Stimulated activated CD4-positive, alpha-beta T cell treated with anti-CD3 and anti-CD28 coated beads, Interleukin-4, amount 100 ng/mL, for 4 hours (primary cell): ENCODE results near the gene STK36.

ENCODE experiments used
- DNase-seq, 2 experiments: peaks; one replicate each; pipeline ENCODE4 v3.0.0-alpha.2; 2020

Gene STK36

DNA sequence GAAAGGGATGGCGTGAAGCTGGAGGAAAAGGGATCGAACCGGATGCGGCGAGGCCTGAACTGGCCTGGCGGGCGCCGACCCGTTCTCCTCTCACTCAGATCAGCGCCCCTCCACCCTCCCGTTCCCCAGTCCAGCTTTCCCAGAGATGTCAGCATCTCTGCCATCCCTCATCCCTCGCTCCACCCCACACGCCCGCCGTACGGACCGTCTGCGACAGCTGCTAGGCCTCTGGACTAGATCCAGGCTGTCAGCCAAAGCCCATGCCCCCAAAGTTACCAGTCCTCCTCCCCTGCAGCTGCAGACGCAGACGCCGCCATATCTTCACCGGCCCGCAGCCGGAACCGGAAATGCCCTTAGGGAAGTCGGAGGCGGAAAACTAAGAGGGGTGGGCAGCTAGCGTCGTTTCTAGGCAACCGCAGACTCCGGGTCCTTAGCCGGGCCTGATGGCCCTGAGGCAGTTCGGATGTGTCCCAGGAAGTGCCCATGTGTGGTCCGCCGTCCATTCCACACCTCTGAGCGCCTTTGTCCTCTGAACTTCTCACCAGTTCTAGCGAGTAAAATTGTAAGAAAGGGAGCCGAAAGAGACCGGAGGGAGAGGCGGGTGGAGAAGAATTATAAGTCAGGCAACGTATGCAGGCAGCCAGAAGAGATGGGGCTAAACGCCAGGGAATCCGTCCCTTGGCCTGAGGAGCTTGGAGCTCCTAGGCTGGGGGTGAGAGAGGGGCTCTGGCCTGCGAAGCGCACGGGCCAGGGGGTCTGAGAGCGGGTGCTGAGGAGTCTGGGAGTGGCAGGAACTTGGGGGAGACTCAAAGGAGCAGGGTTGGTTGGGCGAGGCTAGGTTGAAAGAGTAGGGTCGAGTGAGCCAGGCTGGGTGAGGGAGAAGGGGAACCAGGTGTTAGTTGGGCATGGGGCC, at the start of gene STK36, which contains the start of gene RNF25:
TSS of gene STK36 (plus strand) at position 433 of the 913 bp plus-strand sequence. CDS start 744 bp downstream, outside the sequence.
TSS of gene RNF25 (minus strand) at position 349 of the 913 bp plus-strand sequence. CDS start at position 317, 32 bp downstream.
- peak; percentile 74 to 81 for DNase-seq

- no peak for DNase-seq
Measured at GRCh38 chr2:218622606-218623365, 49.1 kb upstream of the STK36 start.

- no peak for DNase-seq
Measured at GRCh38 chr2:218623366-218623705, 48.5 kb upstream of the STK36 start.

DNA sequence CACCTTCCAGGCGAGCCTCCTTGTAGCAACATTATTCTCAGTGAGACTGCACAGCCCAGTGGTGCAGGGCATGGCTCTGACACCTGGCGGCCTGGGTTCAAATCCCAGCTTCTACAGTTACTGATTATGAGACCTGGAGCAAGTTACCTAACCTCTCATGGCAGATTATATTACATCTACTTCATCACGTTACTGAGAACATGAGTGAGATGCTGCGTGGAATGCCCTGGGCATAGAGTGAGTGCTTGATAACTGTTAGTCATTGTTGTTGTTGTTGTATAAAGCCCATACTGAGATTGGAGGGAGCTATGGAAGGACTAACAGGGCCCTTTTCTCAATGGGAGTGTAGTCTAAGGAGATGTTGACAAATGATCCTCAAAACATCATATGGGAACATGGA, 45.5 kb upstream of the STK36 start:
- DNase-seq: no peak

DNA sequence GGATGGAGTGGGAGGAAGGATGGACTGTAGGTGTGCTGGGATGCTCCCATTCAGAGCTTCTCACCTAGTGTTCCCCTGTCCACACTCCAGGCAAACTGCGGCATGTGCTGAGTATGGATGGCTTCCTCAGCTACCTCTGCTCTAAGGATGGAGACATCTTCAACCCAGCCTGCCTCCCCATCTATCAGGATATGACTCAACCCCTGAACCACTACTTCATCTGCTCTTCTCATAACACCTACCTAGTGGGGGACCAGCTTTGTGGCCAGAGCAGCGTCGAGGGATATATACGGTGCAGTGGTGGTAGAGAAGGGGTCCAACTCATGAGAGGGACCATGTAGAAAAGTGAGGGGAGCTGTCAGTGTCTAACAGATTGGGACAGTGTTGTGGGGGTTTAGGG, 43.9 kb upstream of the STK36 start:
- no peak for DNase-seq

DNA sequence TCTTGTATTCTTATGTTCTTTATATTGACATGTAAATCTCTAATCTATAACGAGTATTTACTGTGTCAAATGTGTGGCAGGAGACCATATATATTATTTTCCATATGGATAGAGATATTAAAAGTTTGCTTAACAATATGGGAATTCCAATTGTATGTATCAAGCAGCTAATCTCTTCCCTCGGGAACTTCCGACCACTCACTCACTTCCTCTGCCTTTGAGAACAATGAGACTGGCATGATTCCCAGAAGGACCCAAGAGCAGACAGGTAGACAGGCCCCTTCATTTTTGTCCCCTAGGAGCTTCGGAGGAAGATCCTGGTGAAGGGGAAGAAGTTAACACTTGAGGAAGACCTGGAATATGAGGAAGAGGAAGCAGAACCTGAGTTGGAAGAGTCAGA, 40.0 kb upstream of the STK36 start:
- DNase-seq: no peak

DNA sequence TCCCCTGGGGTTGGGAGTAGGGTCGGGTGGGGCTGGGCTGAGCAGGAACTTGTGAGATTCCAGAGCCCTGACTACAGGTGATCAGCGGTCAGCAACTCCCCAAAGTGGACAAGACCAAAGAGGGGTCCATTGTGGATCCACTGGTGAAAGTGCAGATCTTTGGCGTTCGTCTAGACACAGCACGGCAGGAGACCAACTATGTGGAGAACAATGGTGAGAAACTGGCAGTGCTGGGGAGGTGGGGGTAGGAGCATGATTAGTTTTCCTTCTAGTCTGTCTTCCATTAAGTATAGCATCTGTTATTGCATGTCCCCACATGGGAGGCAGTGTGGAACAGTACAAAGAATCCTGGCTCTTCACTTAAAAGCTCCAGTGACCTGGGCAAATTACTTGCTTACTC, 36.2 kb upstream of the STK36 start:
- no peak for DNase-seq

- DNase-seq: no peak
Measured at GRCh38 chr2:218638372-218638771, 33.5 kb upstream of the STK36 start.

DNA sequence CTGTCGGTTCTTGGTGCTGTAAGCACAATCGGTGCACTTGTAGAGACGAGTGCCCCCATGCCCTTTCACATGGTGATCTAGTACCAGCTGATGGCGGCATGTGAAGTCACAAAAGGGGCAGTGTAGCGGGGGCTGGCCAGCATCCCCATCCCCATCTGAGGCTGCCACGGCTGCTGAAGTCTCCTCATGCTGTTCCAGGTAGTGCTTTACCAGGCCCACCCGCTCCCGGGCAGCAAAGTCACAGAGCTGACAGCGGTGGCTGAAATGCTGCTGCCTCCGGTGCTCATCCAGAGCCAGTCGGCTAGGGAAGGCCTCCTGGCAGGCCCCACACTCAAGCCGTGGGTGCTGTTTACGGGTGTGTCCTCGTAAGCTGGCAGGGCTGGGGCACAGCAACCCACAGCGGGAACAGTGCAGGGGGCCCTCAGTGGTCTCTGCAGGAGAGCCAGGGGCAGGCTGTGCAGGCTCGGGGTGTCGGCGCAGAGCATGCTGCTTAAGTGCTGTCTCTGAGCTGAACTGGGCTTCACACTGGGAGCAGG, 29.7 kb upstream of the STK36 start:
- DNase-seq: no peak

DNA sequence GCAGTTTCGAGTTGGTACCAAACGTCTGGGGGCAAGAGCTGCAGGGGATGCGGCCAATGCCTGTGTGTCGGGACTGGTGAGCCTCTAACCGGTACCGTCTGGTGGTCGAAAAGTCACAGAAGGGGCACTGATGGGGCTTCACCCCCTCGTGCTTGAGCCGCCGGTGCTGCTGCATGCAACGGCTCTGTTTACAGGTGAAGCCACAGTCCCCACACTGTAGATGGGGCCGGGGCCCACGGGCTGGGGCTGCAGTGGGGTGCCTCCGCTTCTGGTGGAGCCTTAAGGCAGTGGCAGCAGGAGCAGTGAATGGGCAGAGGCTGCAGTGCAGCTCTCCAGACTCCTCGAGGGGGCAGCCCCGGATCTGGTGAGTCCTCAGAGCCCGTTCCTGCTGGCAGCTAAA, 29.1 kb upstream of the STK36 start:
- DNase-seq: no peak

DNA sequence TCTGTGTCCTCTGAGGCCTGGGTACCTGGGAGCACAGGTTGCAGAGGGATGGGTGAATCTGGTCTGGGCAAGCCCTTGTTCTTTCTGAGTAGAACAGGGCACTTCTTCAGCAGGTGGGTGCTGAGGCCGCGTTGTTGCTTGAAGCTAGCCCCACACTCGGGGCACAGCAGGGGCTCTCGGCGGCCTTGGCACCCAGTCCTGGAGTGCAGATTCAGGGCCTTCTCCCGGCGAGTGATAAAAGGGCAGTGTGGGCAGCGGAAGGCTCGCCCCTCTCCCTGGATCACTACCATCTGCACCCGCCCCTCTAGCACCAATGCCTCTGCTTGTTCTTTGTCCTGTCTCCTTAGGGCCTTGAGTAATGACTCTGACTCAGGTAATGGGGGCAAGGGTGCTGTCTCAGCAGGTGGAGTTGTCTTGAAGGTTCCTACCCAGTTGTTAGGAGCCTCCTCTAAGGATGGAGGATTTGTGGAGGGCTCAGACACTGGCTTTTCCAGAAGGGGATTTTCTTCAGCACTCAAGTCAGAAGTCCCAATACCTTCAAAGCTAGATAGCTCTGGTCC, 28.1 kb upstream of the STK36 start:
- DNase-seq: no peak

- no peak for DNase-seq
Measured at GRCh38 chr2:218644721-218645120, 27.2 kb upstream of the STK36 start.

DNA sequence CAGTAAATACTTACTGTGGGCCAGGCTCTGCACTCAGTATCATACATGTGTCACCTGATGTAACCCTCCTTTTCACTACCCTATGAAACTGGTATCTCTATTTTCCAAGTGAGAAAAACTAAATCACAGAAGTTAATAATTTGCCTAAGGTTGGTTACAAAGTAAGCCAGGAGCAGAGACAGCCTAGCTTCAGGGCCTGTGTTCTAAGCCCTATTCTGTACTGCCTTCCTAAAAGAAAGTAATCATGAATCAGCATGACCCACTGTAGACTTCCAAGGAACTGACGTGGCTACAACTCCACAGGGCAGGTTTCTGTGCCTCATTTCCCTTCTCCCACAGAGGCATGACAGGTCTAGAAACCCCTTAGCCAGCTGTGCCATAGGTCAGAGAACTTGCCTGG, 26.8 kb upstream of the STK36 start:
- no peak for DNase-seq

GRCh38 chr2:218648088-218648786, 23.6 kb upstream of the STK36 start:
- DNase-seq: peak; percentile 39 to 44

GRCh38 chr2:218648787-218649100, 23.1 kb upstream of the STK36 start:
- no peak for DNase-seq

DNA sequence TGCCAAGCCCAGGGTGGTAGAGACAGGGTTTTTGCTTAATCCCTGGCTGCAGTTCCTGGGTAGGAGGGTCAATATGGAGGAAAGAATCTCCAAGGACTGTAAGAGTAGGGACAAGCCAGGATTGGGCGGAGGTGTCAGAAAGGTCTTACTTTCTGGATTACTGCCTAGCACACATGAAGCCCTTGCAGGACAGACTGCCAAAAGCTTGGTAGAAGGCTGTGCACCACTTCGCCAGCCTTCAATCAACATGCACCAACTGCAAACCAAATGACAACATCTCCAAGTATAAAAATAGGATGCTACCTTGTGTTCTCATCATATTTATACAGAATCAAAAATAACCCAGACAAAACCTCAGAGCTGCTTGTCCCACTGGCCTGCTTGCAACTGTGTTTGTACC, 16.1 kb upstream of the STK36 start:
- DNase-seq: no peak

- DNase-seq: peak; percentile 38 to 40
Measured at GRCh38 chr2:218658671-218659257, 13.1 kb upstream of the STK36 start.

- DNase-seq: peak; percentile 94 to 96
Measured at GRCh38 chr2:218659258-218659987, 12.5 kb upstream of the STK36 start, which contains the start of the genes BCS1L and ZNF142. Gene BCS1L, plus strand, starts transcription at chr2:218659683. Its CDS starts 1,305 bp downstream, at chr2:218660988. Gene ZNF142, minus strand, starts transcription at chr2:218659623. Its CDS starts 3,194 bp downstream, at chr2:218656429.

DNA sequence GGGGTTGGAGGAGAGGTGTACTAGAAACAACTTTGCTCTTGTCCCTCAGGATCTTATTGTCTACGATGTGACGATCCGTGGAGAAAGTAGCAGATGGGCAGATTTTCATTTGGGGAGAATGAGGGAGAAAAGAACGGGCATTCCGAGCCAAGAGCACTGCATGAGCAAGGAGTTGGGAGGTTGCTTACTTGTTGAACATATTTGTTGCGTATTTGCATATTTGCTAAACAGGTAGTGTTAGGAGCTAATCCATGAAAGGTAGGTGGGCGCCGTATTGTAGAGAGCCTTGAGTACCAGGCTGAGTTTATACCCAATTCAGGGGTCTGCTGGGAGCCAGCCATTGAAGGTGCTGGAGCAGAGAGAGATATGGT, 11.9 kb upstream of the STK36 start:
- DNase-seq: no peak

DNA sequence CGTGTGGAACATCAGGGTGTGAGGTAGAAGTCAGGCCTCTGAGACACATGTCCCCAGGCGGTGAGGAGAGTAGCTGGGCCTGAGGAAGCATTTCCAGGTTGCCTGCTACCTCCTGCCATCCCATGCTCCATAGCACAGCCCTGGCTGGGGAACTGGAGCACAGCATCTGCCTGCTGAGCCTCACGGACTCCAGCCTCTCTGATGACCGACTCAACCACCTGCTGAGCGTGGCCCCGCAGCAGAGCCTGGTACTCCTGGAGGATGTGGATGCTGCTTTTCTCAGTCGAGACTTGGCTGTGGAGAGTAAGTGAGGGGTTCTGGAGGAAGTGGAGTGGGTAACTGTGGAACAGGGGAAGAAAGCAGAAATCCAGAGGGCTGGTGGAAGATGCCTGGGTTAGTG, 9.5 kb upstream of the STK36 start:
- no peak for DNase-seq

DNA sequence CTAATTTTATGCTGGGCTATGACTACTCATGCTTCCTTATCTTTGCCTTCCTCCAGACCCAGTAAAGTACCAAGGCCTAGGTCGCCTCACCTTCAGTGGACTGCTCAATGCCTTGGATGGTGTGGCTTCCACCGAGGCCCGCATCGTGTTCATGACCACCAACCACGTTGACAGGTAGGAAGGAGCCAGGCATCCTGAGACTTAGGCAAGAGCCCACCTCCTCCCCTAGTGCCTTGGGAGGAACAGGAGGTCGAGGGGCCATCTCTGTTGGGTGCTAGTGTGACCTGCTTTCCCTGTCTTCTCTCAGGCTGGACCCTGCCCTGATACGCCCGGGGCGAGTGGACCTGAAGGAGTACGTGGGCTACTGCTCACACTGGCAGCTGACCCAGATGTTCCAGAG, 9.1 kb upstream of the STK36 start:
- no peak for DNase-seq

DNA sequence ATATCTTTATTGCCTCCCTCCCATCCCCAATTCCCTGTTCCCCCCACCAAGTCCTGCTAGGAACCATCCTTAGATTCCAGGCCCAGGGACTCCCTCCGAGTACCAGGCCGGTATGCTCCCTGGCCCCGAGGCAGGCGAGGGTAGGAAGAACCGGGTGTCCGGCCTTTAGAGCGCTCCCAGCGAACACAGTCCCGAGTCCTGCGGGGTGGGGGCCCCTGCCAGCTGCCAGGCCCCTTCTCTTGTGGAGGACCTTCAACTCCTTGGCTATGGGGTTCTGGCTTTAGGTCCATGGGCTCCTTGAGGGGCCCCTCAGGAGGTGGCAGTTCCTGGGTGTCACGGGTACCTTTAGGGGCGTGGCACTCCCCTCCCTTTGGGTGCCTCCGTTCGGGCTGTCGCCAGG, 8.0 kb upstream of the STK36 start:
- DNase-seq: no peak
